Measurements from ENCODE around the gene TXNL4A. TPM values are rescaled to one million over a fixed set of nuclear protein-coding genes. Genes with fewer than 3 reads are reported as not detected.

Gene TXNL4A
- total RNA-seq, 1 experiment from 2014 or later, result 178 TPM

DNA sequence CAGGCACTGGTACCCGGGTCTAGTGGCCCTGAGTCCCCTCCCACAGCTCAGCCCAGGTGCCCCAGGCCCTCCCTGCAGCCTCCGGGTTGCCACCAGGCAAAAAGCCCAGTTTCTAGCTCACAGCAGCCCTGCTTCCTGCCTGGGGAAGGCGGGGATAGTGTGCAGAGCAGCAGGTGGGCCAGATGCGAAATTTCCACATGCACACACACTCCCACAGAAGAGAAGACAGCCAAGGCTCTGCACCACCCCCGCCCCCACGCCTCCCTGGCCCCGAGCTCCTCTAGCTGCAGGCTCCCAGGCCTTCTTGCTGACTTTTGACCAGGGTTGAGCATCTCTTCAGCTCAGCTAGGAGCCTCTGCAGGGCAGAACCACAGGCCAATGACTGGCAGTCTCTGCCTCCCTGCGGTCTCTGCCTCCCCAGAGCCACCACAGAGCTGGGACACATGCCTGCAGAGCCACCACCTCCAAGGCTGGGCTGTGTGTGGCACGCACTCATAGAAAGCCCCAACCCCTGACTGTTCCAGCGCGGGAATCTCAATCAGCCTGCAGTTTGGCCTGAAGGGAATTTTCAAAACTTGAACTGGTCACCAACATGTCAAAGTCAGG lies 44.1 kb downstream of the TXNL4A start:
- RAD21 ChIA-PET (ENCODE audit: low non-redundant PET in 1 of 2, low total read pairs in 2 of 2, uncharacterized antibody in 2 of 2, unreplicated experiment in 2 of 2), result no interaction called here
- H3K9ac ChIP-seq (ENCODE audit: low read length), result no peak overlapping the region
- DNase-seq (ENCODE audit: low read depth, low spot score) (no peak), ATAC-seq (peak; percentile 29; the same call in 1 of the 2 replicates)
- peaks cover 13 to 30% of the 10 kb centered on the region in 2 experiments; a peak in 3 of 4 replicates for H3K36me3 ChIP-seq (ENCODE audit: control insufficient read depth in 1 of 2, insufficient read depth in 2 of 2, low read length in 2 of 2)
- no peaks in the 10 kb centered on the region for H3K4me1 ChIP-seq (ENCODE audit: control insufficient read depth in 1 of 2, insufficient read depth in 2 of 2, low read length in 2 of 2)
- H3K79me2 ChIP-seq (ENCODE audit: insufficient read depth, low read length), result peaks cover 88% of the 10 kb centered on the region
- H3K27ac ChIP-seq (ENCODE audit: low read depth, low read length), result no peak overlapping the region
- no peak for TF ChIP-seq JUND (IDR thresholded peaks at IDR 0.05)
- TF ChIP-seq FOSL1 (IDR thresholded peaks at IDR 0.05; ENCODE audit: low read depth), result no peak
- no peak for TF ChIP-seq YY1 (IDR thresholded peaks at IDR 0.05; ENCODE audit: extremely low read depth, insufficient replicate concordance, low read depth, low read length)
- no peak for TF ChIP-seq CBX3 (IDR thresholded peaks at IDR 0.05; ENCODE audit: low read depth)
- no TSS peak for BruUV-seq (replicated peaks)
- POLR2A ChIA-PET, result no interaction called here
- no peaks in the 10 kb centered on the region for H3K9me2 ChIP-seq (ENCODE audit: insufficient read depth)
- intact Hi-C loops (cut with micrococcal nuclease), result no loop called here
- no peaks in the 10 kb centered on the region for H3K27me3 ChIP-seq (ENCODE audit: insufficient read depth, low read length)
- H3K4me3 ChIP-seq (replicated peaks in 1 of 2; ENCODE audit: low read depth in 1 of 2, low read length in 2 of 2), result no peak overlapping the region
- CTCF ChIA-PET, result no interaction called here
- no peak overlapping the region for H2AFZ ChIP-seq (ENCODE audit: low read depth, low read length, poor library complexity, severe bottlenecking)
- no peaks in the 10 kb centered on the region for H4K20me1 ChIP-seq (ENCODE audit: insufficient read depth)
- H3K9me3 ChIP-seq (ENCODE audit: control insufficient read depth in 1 of 2, insufficient read depth in 1 of 2, low read depth in 1 of 2, low read length in 2 of 2), result no peaks in the 10 kb centered on the region
- no peak overlapping the region for H3K4me2 ChIP-seq (ENCODE audit: low read length)

DNA sequence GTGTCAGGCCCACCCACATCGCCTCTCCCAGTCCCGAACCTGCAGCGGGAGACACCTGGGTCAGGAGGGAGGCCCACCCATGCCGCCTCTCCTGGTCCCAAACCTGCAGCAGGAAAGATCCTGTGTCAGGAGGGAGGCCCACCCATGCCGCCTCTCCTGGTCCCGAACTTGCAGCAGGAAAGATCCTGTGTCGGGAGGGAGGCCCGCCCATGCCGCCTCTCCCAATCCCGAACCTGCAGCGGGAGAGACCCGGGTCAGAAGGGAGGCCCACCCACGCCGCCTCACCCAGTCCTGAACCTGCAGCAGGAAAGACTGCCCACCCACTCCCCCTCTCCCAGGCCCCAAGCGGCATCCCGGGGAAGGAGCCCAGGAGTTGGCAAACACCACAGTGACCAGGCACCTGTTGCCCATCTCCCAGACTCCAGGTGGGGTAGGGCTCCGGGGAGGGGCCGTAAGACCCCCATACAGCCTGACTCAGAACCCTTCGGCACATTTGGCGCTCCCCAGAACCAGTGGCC lies 44.7 kb downstream of the TXNL4A start:
- Histone ChIP-seq H3K4me2 (ENCODE audit: low read length) (no peak overlapping the region), H3K79me2 (ENCODE audit: insufficient read depth, low read length) (peaks cover 88% of the 10 kb centered on the region), H3K9me3 (ENCODE audit: control insufficient read depth in 1 of 2, insufficient read depth in 1 of 2, low read depth in 1 of 2, low read length in 2 of 2) (no peaks in the 10 kb centered on the region), H3K36me3 (ENCODE audit: control insufficient read depth in 1 of 2, insufficient read depth in 2 of 2, low read length in 2 of 2) (peaks cover 13 to 24% of the 10 kb centered on the region in 2 experiments; a peak in 3 of 4 replicates), H2AFZ (ENCODE audit: low read depth, low read length, poor library complexity, severe bottlenecking) (no peak overlapping the region), H3K9ac (ENCODE audit: low read length) (no peak overlapping the region), H3K9me2 (ENCODE audit: insufficient read depth) (no peaks in the 10 kb centered on the region), H3K27ac (ENCODE audit: low read depth, low read length) (no peak overlapping the region), H4K20me1 (ENCODE audit: insufficient read depth) (no peaks in the 10 kb centered on the region), H3K4me1 (ENCODE audit: control insufficient read depth in 1 of 2, insufficient read depth in 2 of 2, low read length in 2 of 2) (no peaks in the 10 kb centered on the region), H3K27me3 (ENCODE audit: insufficient read depth, low read length) (no peaks in the 10 kb centered on the region), H3K4me3 (replicated peaks in 1 of 2; ENCODE audit: low read depth in 1 of 2, low read length in 2 of 2) (no peak overlapping the region)
- POLR2A ChIA-PET, result no interaction called here
- intact Hi-C loops (cut with micrococcal nuclease), result no loop called here
- ATAC-seq (no peak), DNase-seq (ENCODE audit: low read depth, low spot score) (no peak)
- no peak for TF ChIP-seq CBX3 (IDR thresholded peaks at IDR 0.05; ENCODE audit: low read depth)
- TF ChIP-seq YY1 (IDR thresholded peaks at IDR 0.05; ENCODE audit: extremely low read depth, insufficient replicate concordance, low read depth, low read length), result no peak
- no peak for TF ChIP-seq RAD21 (IDR thresholded peaks at IDR 0.05; ENCODE audit: low read depth)
- TF ChIP-seq, protein P1, sequence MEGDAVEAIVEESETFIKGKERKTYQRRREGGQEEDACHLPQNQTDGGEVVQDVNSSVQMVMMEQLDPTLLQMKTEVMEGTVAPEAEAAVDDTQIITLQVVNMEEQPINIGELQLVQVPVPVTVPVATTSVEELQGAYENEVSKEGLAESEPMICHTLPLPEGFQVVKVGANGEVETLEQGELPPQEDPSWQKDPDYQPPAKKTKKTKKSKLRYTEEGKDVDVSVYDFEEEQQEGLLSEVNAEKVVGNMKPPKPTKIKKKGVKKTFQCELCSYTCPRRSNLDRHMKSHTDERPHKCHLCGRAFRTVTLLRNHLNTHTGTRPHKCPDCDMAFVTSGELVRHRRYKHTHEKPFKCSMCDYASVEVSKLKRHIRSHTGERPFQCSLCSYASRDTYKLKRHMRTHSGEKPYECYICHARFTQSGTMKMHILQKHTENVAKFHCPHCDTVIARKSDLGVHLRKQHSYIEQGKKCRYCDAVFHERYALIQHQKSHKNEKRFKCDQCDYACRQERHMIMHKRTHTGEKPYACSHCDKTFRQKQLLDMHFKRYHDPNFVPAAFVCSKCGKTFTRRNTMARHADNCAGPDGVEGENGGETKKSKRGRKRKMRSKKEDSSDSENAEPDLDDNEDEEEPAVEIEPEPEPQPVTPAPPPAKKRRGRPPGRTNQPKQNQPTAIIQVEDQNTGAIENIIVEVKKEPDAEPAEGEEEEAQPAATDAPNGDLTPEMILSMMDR (IDR thresholded peaks at IDR 0.05 in 2 of 3, conservative IDR thresholded peaks at IDR 0.05 in 1 of 3; ENCODE audit: borderline replicate concordance in 1 of 3, insufficient read depth in 1 of 3, low read depth in 2 of 3, low read length in 2 of 3), result no peak
- RAD21 ChIA-PET (ENCODE audit: low non-redundant PET in 1 of 2, low total read pairs in 2 of 2, uncharacterized antibody in 2 of 2, unreplicated experiment in 2 of 2), result no interaction called here
- BruUV-seq (replicated peaks), result no TSS peak
- CTCF ChIA-PET, result no interaction called here
